NCI-H2171 treated with DMSO at 0.1 percent for 48 hours (cell line): ENCODE results near the gene PLEKHG2.
"Not testable (repeated sequence)": the region's sequence is repeated elsewhere in the genome, so short reads cannot be mapped to it uniquely, and the experiment has no call there.

Experiments
- DNase-seq: peaks from one replicate; lab custom pipeline; 2025; lab: John Stamatoyannopoulos, UW

The PLEKHG2 gene

DNA sequence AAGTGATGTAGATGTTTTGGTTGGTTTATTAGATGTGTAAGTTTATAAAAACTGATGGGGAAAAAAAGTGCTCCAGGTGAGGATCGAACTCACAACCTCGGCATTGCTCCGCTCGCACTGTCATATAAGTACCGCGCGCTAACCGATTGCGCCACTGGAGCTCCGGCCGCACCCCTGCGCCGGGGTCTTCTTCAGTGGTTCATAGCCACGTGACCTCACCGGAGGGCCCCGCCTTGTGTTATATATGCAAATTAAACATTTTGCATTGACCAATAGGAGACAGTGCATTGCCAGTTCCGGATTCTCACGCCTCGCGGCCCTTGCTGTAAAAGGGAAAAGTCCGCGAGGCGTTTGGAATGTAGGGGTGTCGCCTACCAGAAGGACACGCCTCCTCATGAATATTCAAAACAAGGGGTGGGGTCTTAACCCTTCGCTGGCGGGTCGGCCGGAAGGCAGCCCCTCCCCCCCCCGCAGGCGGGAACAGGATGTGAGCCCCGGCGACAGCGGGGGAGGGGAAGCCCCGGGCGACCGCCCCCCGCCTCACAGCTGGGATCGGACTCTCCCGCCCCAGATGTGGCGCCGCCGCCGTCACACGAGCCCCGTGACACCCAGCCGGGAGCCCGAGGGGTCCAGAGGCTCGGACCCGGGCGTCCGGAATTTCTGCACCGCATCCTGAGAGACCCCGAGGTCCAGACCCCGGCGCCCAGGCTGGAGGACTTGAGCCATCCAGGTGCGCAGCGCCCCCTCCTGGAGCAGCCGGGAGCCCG, at the start of gene PLEKHG2:
Gene PLEKHG2, plus strand, starts transcription at position 570 of the 767 bp plus-strand sequence. CDS start 1,418 bp downstream, outside the sequence.
- DNase-seq, result peak; percentile 99

DNA sequence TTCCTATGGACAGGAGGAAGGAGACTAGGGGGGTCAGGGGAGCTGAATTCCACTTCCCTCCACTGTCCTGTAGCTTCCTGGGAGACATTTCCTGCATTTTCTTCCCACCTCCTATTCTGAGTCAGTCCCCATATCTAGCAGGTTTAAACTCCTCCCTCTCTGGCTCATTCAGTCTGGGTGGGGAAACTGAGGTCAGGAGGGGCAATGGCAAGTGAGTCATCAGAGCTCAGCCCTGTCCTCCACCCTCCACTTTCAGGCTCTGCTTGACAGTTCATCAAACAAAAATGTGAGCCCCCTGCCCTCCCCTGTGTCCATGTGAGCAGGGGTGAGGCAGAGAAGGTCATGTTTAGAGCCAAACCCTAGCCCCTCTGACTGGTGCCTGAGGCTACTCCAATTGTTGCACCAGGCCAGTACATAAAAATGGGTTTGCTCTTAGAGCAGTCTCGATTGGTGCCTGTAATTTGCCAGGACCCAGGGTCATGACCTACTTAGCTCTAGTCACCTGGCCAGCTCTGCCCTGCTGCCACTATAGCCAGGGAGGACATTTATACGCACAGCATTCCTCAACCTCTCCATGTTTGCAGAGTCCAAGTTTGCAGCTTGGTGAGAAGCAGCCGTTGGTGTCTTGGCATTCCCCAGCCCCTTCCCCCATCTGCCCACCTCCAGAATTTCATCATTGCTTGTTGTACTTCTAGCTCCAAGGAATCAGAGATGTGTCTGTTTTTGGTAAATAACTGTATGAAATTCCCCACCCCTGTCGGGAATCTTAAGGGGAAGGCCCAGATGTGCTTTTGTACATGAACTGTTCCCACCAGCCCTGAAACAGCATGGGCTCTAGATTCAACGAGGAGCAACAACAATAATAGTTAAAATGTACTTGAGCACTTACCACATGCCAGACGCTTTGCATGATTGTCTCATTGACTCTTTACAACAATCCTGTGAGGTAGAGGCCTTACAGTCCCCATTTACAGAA, 49.5 kb upstream of the PLEKHG2 start:
- no peak for DNase-seq

GRCh38 chr19:39363901-39364457, 48.5 kb upstream of the PLEKHG2 start:
- DNase-seq, result peak; percentile 11

DNA sequence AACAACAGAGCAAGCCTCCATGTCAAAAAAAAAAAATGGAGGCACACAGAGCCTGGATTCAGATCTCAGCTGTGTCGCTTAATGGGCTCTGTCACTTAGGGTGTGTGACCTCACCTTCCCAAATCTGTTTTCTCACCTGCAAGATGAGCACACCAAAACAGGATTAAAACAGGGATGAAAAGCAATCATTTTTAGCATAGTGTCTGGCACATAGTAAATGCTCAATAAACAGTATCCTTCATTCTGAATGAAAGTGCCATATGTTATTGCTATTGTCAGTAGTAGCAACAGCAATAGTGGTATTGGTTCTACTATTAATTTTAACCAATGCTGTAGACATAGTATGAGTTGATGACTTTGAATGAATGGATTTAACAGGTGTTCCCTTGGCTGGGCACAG, 46.9 kb upstream of the PLEKHG2 start:
- no peak for DNase-seq

GRCh38 chr19:39369200-39369599, 43.3 kb upstream of the PLEKHG2 start:
- DNase-seq, result no peak

- no peak for DNase-seq
These were observed 41.7 kb upstream of the PLEKHG2 start for GRCh38 chr19:39370735-39371134.

DNA sequence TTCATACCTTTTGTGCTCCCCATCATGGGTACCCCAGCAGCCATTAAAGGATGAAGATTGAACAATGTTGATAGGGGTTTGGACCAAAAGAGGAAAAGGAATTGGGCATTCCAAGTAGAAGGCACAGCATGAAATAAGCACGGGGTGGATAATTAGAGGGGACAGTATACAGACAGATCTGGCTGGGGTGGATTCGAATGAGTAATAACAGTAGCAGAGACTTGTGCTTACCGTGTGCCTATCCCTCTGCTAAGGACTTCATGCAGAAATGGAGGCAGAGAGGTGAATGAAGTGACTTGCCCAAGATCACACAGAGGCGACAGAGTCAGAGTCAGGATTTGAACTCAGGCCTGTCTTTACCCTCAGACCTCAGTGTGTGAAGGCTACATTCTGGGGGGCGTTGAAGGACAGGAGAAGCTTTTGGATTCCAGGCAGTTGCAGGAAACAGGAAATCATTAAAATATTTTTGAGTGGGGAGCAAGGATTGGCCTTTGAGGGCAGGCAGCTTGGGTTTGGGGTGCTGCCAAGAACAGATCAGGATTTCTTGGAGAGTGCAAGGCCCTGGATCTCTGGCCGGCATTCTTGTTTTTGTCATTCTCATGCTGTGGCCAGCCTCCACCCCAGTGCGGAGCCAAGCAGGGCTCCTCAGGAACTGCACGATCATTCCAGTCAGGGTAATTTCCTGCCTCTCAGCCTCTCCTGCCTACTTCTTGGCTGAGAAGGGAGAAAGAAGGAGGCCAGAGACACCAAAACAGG, 40.2 kb upstream of the PLEKHG2 start:
- no peak for DNase-seq

DNA sequence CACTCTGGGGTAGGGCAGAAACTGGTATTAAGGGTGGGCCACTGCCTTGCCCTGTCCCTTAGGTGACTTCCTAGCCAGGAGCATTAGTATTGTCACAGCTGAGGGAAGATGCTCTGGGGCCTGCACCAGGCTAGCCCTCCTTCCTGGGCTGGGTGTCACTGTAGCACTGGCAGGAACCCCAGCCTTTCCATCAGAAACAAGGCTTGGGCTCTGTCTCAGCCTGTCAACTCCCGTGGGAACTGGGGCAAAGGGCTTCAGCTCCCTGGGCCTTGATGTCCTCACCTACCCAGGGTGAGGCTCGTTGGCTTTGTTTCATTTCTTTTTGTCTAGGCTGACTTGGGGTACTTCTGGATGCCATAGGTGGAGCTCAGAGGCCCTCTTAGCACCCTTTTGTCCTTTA, 39.5 kb upstream of the PLEKHG2 start:
- DNase-seq, result no peak

- DNase-seq, result no peak
These were observed 36.5 kb upstream of the PLEKHG2 start for GRCh38 chr19:39375929-39376328.

- no peak for DNase-seq
These were observed 34.8 kb upstream of the PLEKHG2 start for GRCh38 chr19:39377373-39378362.

- DNase-seq, result not testable (repeated sequence)
These were observed 33.1 kb upstream of the PLEKHG2 start for GRCh38 chr19:39379366-39379765.

GRCh38 chr19:39379865-39380396, 32.5 kb upstream of the PLEKHG2 start:
- DNase-seq, result no peak

DNA sequence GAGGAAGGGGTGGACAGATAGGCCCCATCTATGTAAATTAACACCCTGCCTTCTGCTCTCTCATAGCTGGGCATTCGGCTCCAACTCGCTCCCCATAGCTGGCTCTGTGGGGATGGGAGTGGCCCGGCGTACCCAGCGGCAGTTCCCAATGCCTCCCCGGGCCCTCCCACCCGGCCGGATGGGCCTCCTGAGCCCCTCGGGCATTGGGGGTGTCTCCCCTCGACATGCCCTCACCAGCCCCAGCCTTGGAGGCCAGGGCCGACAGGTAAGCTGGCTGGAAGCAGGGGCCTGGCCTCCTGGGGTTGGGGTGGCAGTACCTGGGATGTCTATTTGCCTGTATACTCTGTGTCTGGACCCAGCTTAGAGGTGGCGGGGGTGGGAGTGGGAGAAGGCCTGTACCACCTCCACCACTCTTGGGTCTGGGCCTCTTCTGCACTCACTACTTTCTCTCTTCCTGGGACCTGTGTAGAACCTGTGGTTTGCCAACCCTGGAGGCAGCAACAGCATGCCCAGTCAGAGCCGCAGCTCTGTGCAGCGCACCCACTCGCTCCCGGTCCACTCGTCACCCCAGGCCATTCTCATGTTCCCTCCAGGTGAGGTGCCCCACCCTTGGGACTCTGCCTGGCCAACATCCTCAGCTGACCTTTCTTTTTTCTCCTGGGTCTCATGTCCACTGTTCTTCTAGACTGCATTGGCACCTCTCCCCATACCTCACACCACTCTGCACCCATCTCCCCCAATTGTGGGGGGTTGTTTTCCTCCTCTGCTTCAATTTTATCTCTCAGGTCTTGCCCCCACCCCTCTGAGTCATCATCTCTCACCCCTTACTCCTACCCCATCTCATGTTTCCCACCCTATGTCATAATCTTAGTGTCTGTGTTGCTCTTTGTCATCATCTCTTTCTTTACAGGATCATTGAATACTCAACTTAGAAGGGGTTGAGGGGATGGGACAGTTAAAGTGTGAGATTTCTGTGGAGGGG, 31.7 kb upstream of the PLEKHG2 start:
- DNase-seq, result no peak

DNA sequence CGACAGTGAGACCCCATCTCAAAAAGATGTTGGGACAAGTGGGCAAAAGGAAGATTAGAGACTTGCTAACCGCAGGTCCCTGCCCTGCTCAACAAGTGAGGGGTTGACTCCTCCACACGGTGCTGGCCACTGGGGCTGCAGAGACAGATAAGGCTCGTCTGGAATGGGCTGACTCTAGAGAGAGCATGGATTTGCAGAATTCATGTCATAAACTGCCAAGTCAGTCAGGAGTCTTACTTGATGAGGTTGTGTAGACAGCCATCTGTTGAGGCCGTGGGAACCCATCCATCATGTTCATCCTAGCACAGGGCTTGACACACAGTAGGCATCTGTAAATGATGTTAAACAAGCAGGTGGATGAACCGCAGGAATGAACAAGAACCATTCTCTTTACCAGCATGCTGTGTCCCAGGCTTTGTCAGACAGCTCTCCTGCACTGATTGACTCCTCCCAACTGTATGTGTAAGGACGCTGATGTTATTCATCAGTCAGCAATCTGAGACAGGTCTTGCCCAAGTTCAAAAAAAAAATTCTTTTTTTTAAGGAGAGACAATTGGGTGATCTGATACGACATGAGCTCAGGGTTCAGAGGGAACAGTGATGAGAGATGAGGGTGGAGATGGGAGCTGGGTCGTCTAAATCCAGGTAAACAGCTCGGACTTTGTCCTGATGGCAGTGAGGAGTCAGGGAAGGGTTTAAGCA, 30.4 kb upstream of the PLEKHG2 start:
- no peak for DNase-seq

GRCh38 chr19:39382991-39383828, 29.3 kb upstream of the PLEKHG2 start:
- DNase-seq, result no peak

DNA sequence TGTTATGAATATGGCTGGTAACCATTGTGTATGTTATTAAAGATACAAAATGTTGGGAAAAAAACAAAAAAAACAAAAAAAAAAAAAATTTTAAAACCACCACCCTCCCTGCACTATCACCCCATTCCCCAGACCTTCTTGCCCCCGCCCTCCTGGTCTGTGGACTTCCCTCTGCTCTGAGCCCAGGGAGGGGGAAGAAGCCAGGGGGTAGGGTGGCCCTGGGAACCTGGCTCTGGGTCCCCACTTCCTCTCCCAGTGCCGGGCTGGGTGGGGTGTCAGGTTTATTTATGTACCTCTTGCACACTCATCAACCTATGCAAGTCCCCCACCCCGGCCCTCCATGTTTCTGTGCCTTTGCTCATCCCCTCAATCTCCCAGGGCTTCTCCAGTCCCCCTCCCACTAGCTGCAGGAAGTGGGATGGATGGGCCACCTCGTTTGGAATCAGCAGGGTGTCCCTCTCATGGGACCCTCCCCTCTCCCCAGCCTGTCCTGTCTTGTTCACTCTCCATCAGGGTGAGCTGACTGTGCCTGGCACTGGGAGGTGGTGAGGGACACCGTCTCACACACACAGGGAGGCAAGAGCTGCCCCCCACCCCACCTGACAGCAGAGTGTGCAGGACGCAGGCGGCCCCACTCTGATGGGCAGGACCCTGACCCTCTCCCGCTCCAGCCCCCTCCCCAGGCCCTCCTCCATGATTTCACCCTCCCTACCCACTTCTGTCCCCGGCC, 27.5 kb upstream of the PLEKHG2 start:
- DNase-seq, result no peak
